ENCODE results near the gene DNHD1. TPM values are rescaled to one million over a fixed set of nuclear protein-coding genes. Genes with fewer than 3 reads are reported as not detected.

DNHD1 gene
- total RNA-seq, 1 experiment from 2014 or later: 11.5 TPM

DNA sequence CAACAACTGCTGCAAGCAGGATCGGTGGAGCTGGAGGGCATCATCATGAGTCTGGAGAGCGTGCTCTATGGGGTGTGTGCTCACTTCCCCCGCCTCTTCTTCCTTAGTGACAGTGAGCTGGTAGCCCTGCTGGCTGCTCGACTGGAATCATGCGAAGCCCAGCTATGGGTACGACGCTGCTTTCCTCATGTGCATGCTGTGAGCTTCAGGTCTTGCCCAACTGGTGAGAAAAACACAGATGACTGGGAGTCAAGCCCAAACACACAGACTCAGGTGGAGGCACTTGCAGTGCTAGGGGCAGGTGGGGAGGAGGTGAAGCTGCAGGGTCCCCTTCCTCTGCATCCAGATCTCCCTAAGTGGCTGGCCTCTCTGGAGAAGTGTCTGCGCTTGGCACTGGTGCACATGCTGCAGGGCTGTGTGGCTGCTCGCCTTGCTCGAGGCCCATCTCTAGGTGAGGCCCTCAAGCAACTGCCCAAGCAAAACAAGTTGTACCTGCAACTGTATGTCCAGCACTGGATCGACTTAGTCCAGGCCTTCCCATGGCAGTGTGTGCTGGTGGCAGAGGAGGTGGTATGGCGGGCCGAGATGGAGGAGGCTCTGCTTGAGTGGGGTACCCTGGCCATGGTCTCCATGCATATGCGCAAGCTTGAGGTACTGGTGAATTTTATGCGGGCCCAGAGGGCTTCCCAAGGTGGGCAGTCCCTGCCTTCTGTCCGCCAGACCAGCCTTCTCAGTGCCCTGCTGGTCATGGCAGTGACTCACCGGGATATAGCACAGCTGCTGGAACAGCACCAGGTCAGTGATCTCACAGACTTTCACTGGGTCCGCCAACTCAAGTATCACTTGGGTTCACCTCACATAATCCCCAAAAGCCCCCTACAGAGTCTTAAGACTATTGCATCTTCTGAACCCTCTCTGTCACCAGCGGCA lies 48.1 kb downstream of the DNHD1 start:
- POLR2A ChIA-PET: interaction anchor here (0.8 kb wide), 1 partner anchor 61 kb away, joined by 3 read pairs; no protein-coding TSS in a partner anchor
- DNase-seq (ENCODE audit: low spot score) (no peak), ATAC-seq (no peak; the same call in 1 of the 2 replicates)
- H3K4me1 Mint-ChIP-seq: no peaks in the 10 kb centered on the region
- no peaks in the 10 kb centered on the region for H3K9me3 Mint-ChIP-seq
- H3K27ac Mint-ChIP-seq: no peak overlapping the region
- CTCF ChIA-PET: interaction anchor here (0.8 to 3.2 kb wide), 2 partner anchors 14 to 183 kb away, joined by 3 to 13 read pairs; no protein-coding TSS in a partner anchor
- no peaks in the 10 kb centered on the region for H3K27me3 Mint-ChIP-seq (ENCODE audit: low read depth)
- TF ChIP-seq, protein P1, sequence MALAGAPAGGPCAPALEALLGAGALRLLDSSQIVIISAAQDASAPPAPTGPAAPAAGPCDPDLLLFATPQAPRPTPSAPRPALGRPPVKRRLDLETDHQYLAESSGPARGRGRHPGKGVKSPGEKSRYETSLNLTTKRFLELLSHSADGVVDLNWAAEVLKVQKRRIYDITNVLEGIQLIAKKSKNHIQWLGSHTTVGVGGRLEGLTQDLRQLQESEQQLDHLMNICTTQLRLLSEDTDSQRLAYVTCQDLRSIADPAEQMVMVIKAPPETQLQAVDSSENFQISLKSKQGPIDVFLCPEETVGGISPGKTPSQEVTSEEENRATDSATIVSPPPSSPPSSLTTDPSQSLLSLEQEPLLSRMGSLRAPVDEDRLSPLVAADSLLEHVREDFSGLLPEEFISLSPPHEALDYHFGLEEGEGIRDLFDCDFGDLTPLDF (CRISPR knock-in tag; IDR thresholded peaks at IDR 0.05): no peak
- no peaks in the 10 kb centered on the region for H3K36me3 Mint-ChIP-seq
- no peak overlapping the region for H3K4me3 Mint-ChIP-seq

DNA sequence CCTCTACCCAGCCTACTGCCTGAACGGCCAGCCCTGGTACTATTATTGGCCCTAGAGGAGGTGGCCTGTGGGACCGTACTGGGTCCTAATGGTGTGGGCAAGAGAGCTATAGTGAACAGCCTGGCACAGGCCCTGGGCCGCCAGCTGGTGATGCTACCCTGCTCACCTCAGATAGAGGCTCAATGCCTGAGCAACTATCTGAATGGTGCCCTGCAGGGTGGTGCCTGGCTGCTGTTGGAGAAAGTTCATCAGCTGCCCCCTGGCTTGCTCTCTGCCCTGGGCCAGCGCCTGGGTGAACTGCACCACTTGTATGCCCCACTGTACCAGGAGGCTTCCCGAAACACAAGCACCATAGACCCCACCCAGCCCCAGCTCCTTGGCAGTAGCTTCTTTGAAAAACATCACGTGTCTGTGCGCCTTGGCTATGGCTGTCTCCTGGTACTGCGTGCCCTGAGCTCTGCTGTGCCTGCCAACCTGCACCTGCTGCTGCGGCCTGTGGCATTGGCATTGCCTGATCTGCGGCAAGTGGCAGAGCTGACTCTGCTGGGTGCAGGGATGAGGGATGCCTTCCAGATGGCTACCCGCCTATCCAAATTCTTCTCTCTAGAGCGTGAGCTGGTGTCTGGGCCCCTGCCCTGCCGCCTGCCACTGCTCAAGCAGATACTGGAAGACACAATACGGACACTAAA lies 49.0 kb downstream of the DNHD1 start:
- no peaks in the 10 kb centered on the region for H3K4me1 Mint-ChIP-seq
- TF ChIP-seq, protein P2, sequence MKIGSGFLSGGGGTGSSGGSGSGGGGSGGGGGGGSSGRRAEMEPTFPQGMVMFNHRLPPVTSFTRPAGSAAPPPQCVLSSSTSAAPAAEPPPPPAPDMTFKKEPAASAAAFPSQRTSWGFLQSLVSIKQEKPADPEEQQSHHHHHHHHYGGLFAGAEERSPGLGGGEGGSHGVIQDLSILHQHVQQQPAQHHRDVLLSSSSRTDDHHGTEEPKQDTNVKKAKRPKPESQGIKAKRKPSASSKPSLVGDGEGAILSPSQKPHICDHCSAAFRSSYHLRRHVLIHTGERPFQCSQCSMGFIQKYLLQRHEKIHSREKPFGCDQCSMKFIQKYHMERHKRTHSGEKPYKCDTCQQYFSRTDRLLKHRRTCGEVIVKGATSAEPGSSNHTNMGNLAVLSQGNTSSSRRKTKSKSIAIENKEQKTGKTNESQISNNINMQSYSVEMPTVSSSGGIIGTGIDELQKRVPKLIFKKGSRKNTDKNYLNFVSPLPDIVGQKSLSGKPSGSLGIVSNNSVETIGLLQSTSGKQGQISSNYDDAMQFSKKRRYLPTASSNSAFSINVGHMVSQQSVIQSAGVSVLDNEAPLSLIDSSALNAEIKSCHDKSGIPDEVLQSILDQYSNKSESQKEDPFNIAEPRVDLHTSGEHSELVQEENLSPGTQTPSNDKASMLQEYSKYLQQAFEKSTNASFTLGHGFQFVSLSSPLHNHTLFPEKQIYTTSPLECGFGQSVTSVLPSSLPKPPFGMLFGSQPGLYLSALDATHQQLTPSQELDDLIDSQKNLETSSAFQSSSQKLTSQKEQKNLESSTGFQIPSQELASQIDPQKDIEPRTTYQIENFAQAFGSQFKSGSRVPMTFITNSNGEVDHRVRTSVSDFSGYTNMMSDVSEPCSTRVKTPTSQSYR (CRISPR knock-in tag; IDR thresholded peaks at IDR 0.05): no peak
- TF ChIP-seq SOX15 (CRISPR knock-in tag; IDR thresholded peaks at IDR 0.05) (no peak), NR1H2 (CRISPR knock-in tag; IDR thresholded peaks at IDR 0.05) (no peak), IRF2 (CRISPR knock-in tag; IDR thresholded peaks at IDR 0.05; ENCODE audit: borderline replicate concordance, low read depth) (no peak), JAZF1 (CRISPR knock-in tag; IDR thresholded peaks at IDR 0.05) (no peak), TEAD1 (CRISPR knock-in tag; IDR thresholded peaks at IDR 0.05) (no peak), FOXK1 (CRISPR knock-in tag; IDR thresholded peaks at IDR 0.05) (no peak), SP1 (CRISPR knock-in tag; conservative IDR thresholded peaks at IDR 0.05) (no peak), GABPB1 (CRISPR knock-in tag; IDR thresholded peaks at IDR 0.05) (no peak), MXD4 (CRISPR knock-in tag; IDR thresholded peaks at IDR 0.05; ENCODE audit: borderline replicate concordance) (no peak), NR3C1 (CRISPR knock-in tag; conservative IDR thresholded peaks at IDR 0.05; ENCODE audit: low read depth) (no peak)
- TF ChIP-seq, protein P3, sequence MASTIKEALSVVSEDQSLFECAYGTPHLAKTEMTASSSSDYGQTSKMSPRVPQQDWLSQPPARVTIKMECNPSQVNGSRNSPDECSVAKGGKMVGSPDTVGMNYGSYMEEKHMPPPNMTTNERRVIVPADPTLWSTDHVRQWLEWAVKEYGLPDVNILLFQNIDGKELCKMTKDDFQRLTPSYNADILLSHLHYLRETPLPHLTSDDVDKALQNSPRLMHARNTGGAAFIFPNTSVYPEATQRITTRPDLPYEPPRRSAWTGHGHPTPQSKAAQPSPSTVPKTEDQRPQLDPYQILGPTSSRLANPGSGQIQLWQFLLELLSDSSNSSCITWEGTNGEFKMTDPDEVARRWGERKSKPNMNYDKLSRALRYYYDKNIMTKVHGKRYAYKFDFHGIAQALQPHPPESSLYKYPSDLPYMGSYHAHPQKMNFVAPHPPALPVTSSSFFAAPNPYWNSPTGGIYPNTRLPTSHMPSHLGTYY (CRISPR knock-in tag; IDR thresholded peaks at IDR 0.05): no peak
- TF ChIP-seq, protein P4, sequence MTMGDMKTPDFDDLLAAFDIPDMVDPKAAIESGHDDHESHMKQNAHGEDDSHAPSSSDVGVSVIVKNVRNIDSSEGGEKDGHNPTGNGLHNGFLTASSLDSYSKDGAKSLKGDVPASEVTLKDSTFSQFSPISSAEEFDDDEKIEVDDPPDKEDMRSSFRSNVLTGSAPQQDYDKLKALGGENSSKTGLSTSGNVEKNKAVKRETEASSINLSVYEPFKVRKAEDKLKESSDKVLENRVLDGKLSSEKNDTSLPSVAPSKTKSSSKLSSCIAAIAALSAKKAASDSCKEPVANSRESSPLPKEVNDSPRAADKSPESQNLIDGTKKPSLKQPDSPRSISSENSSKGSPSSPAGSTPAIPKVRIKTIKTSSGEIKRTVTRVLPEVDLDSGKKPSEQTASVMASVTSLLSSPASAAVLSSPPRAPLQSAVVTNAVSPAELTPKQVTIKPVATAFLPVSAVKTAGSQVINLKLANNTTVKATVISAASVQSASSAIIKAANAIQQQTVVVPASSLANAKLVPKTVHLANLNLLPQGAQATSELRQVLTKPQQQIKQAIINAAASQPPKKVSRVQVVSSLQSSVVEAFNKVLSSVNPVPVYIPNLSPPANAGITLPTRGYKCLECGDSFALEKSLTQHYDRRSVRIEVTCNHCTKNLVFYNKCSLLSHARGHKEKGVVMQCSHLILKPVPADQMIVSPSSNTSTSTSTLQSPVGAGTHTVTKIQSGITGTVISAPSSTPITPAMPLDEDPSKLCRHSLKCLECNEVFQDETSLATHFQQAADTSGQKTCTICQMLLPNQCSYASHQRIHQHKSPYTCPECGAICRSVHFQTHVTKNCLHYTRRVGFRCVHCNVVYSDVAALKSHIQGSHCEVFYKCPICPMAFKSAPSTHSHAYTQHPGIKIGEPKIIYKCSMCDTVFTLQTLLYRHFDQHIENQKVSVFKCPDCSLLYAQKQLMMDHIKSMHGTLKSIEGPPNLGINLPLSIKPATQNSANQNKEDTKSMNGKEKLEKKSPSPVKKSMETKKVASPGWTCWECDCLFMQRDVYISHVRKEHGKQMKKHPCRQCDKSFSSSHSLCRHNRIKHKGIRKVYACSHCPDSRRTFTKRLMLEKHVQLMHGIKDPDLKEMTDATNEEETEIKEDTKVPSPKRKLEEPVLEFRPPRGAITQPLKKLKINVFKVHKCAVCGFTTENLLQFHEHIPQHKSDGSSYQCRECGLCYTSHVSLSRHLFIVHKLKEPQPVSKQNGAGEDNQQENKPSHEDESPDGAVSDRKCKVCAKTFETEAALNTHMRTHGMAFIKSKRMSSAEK (CRISPR knock-in tag; IDR thresholded peaks at IDR 0.05; ENCODE audit: borderline replicate concordance): no peak
- TF ChIP-seq, protein P5, sequence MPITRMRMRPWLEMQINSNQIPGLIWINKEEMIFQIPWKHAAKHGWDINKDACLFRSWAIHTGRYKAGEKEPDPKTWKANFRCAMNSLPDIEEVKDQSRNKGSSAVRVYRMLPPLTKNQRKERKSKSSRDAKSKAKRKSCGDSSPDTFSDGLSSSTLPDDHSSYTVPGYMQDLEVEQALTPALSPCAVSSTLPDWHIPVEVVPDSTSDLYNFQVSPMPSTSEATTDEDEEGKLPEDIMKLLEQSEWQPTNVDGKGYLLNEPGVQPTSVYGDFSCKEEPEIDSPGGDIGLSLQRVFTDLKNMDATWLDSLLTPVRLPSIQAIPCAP (CRISPR knock-in tag; IDR thresholded peaks at IDR 0.05): no peak
- TF ChIP-seq, protein P6, sequence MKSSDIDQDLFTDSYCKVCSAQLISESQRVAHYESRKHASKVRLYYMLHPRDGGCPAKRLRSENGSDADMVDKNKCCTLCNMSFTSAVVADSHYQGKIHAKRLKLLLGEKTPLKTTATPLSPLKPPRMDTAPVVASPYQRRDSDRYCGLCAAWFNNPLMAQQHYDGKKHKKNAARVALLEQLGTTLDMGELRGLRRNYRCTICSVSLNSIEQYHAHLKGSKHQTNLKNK (CRISPR knock-in tag; IDR thresholded peaks at IDR 0.05): no peak
- TF ChIP-seq, protein P7, sequence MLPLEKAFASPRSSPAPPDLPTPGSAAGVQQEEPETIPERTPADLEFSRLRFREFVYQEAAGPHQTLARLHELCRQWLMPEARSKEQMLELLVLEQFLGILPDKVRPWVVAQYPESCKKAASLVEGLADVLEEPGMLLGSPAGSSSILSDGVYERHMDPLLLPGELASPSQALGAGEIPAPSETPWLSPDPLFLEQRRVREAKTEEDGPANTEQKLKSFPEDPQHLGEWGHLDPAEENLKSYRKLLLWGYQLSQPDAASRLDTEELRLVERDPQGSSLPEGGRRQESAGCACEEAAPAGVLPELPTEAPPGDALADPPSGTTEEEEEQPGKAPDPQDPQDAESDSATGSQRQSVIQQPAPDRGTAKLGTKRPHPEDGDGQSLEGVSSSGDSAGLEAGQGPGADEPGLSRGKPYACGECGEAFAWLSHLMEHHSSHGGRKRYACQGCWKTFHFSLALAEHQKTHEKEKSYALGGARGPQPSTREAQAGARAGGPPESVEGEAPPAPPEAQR (CRISPR knock-in tag; IDR thresholded peaks at IDR 0.05): no peak
- TF ChIP-seq, protein P8, sequence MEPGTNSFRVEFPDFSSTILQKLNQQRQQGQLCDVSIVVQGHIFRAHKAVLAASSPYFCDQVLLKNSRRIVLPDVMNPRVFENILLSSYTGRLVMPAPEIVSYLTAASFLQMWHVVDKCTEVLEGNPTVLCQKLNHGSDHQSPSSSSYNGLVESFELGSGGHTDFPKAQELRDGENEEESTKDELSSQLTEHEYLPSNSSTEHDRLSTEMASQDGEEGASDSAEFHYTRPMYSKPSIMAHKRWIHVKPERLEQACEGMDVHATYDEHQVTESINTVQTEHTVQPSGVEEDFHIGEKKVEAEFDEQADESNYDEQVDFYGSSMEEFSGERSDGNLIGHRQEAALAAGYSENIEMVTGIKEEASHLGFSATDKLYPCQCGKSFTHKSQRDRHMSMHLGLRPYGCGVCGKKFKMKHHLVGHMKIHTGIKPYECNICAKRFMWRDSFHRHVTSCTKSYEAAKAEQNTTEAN (CRISPR knock-in tag; IDR thresholded peaks at IDR 0.05): no peak
- ATAC-seq (no peak), DNase-seq (ENCODE audit: low spot score) (no peak)
- no peak overlapping the region for H3K27ac Mint-ChIP-seq
- H3K4me3 Mint-ChIP-seq: no peak overlapping the region
- H3K9me3 Mint-ChIP-seq: no peaks in the 10 kb centered on the region
- H3K36me3 Mint-ChIP-seq: no peaks in the 10 kb centered on the region
- ChIA-PET POLR2A (no interaction called here), CTCF (interaction anchor here (3.2 kb wide), 1 partner anchor 15 kb away, joined by 13 read pairs; no protein-coding TSS in a partner anchor)
- H3K27me3 Mint-ChIP-seq (ENCODE audit: low read depth): no peaks in the 10 kb centered on the region
